CD4-positive, alpha-beta T cell treated with Interleukin-6 for 4 hours (primary cell): ENCODE data around the gene DACT3.

ENCODE experiments used
- DNase-seq: peaks from one replicate; pipeline ENCODE4 v3.0.0-alpha.2; 2020; ENCODE audit warnings: mixed read lengths

DACT3 gene

GRCh38 chr19:46661735-46662592 lies 982 bp upstream of the DACT3 start:
- peak; percentile 83 for DNase-seq

- no peak for DNase-seq
Measured at GRCh38 chr19:46660551-46661019, 397 bp downstream of the DACT3 start.

GRCh38 chr19:46660008-46660517 lies 919 bp downstream of the DACT3 start:
- DNase-seq, result no peak

GRCh38 chr19:46659151-46660007 lies 1.6 kb downstream of the DACT3 start:
- DNase-seq, result peak; percentile 19

GRCh38 chr19:46656541-46656940 lies 4.4 kb downstream of the DACT3 start:
- no peak for DNase-seq

GRCh38 chr19:46654621-46655152 lies 6.3 kb downstream of the DACT3 start:
- no peak for DNase-seq

GRCh38 chr19:46650445-46650844 lies 10.5 kb downstream of the DACT3 start:
- no peak for DNase-seq

GRCh38 chr19:46648961-46649960 lies 11.7 kb downstream of the DACT3 start:
- no peak for DNase-seq

- peak; percentile 20 for DNase-seq
Measured at GRCh38 chr19:46648060-46648960, 12.7 kb downstream of the DACT3 start.

- DNase-seq, result no peak
Measured at GRCh38 chr19:46646402-46646801, 14.6 kb downstream of the DACT3 start.

- DNase-seq, result no peak
Measured at GRCh38 chr19:46644720-46645119, 16.3 kb downstream of the DACT3 start.

GRCh38 chr19:46640656-46641055 lies 20.3 kb downstream of the DACT3 start:
- no peak for DNase-seq

- DNase-seq, result peak; percentile 24
Measured at GRCh38 chr19:46639358-46640182, 21.4 kb downstream of the DACT3 start.

GRCh38 chr19:46637224-46637623 lies 23.8 kb downstream of the DACT3 start:
- DNase-seq, result no peak

- peak; percentile 56 for DNase-seq
Measured at GRCh38 chr19:46635920-46636761, 24.8 kb downstream of the DACT3 start, which contains the start of gene GNG8. Gene GNG8 (minus strand): TSS chr19:46636202. CDS start chr19:46634682, 1,520 bp downstream.

- DNase-seq, result peak; percentile 20
Measured at GRCh38 chr19:46634656-46635218, 26.2 kb downstream of the DACT3 start.

- DNase-seq, result peak; percentile 95
Measured at GRCh38 chr19:46634045-46634655, 26.8 kb downstream of the DACT3 start.

- DNase-seq, result no peak
Measured at GRCh38 chr19:46633130-46633529, 27.9 kb downstream of the DACT3 start.
